H1 (cell line): ENCODE results near the gene MADD. TPM values are rescaled to one million over a fixed set of nuclear protein-coding genes. Genes with fewer than 3 reads are reported as not detected.
A peak's percentile ranks its signal among the peaks of the same experiment; 100 is the strongest.

Experiments used
- CBX5 ChIP-seq: fragments of 300-800, 300-1000 bp; sonication (generic); IDR thresholded peaks from 2 replicates; pipeline ENCODE4 v1.7.1; 2016; ENCODE audit warnings: antibody characterized with exemption, low read length, low read depth
- CTBP2 ChIP-seq: IDR thresholded peaks from 2 replicates; pipeline ENCODE4 v1.7.0; 2011; ENCODE audit warnings: borderline replicate concordance, mild to moderate bottlenecking, moderate library complexity, mixed read lengths, low read length; ENCODE audit not compliant: insufficient read depth, insufficient read length
- EGR1 ChIP-seq: IDR thresholded peaks from 2 replicates; pipeline ENCODE4 v1.6.1; 2011; ENCODE audit warnings: low read depth, low read length, borderline replicate concordance
- HDAC2 ChIP-seq, 2 experiments: fragments of 300-600 bp in 1 of 2; sonication (generic) in 1 of 2; IDR thresholded peaks; 2 replicates each; pipeline ENCODE4 v1.6.1; 2011 to 2012; ENCODE audit warnings: low read depth in 2 of 2, low read length in 2 of 2, mild to moderate bottlenecking in 2 of 2, moderate library complexity in 2 of 2, borderline replicate concordance in 1 of 2, inconsistent platforms in 1 of 2
- NANOG ChIP-seq: IDR thresholded peaks from 2 replicates; pipeline ENCODE4 v1.6.1; 2011; ENCODE audit warnings: low read length, low read depth, mild to moderate bottlenecking, inconsistent platforms; ENCODE audit not compliant: insufficient read depth, poor library complexity, severe bottlenecking
- POLR2A ChIP-seq, 2 experiments: IDR thresholded peaks; 1 replicate in 1 of 2; 2 replicates in 1 of 2; pipeline ENCODE4 v1.6.1; 2011; ENCODE audit warnings: low read depth in 2 of 2, low read length in 2 of 2, mild to moderate bottlenecking in 2 of 2; ENCODE audit errors: control extremely low read depth in 1 of 2
- POLR2AphosphoS5 ChIP-seq: IDR thresholded peaks from 2 replicates; pipeline ENCODE4 v1.6.1; 2011; ENCODE audit warnings: low read depth, low read length
- RBBP5 ChIP-seq: IDR thresholded peaks from 2 replicates; pipeline ENCODE4 v1.7.1; 2012; ENCODE audit warnings: low read depth, mild to moderate bottlenecking, inconsistent platforms, low read length, moderate library complexity, borderline replicate concordance
- SAP30 ChIP-seq: fragments of 300-600 bp; sonication (generic); IDR thresholded peaks from 2 replicates; pipeline ENCODE4 v1.7.1; 2012; ENCODE audit warnings: low read length, moderate library complexity, mild to moderate bottlenecking, inconsistent platforms; ENCODE audit not compliant: insufficient read depth, insufficient replicate concordance
- SIX5 ChIP-seq: IDR thresholded peaks from 2 replicates; pipeline ENCODE4 v1.6.1; 2011; ENCODE audit warnings: mild to moderate bottlenecking, low read depth, low read length
- SUZ12 ChIP-seq: fragments of 200-600 bp; sonication (generic); IDR thresholded peaks from 2 replicates; pipeline ENCODE4 v1.6.1; 2012; ENCODE audit warnings: mild to moderate bottlenecking, inconsistent platforms, low read length, moderate library complexity, mixed read lengths
- TAF7 ChIP-seq: optimal IDR thresholded peaks from 2 replicates; pipeline ENCODE3; 2011; ENCODE audit warnings: low read depth, mild to moderate bottlenecking, inconsistent platforms, low read length, moderate library complexity, borderline replicate concordance
- USF2 ChIP-seq: IDR thresholded peaks from 2 replicates; pipeline ENCODE4 v1.6.1; 2011; ENCODE audit warnings: low read length, improper control_type of control experiment
- YY1 ChIP-seq: IDR thresholded peaks from 2 replicates; pipeline ENCODE4 v1.6.1; 2011; ENCODE audit warnings: low read depth, mild to moderate bottlenecking, low read length
- polyA plus RNA-seq, 7 experiments: library from polyadenylated mRNA; depleted of rRNA in 3 of 7; stranded (reverse) in 5 of 7; unstranded in 2 of 7; fragments of >200 nt in 5 of 7; fragments of 200-250 nt in 2 of 7; gene quantifications; 1 replicate in 5 of 7; 2 replicates in 1 of 7; 4 replicates in 1 of 7; pipeline versions ENCODE4 v1.2.1 to v1.2.3, GENCODE V29; 2011 to 2013; ENCODE audit warnings: missing spikeins in 2 of 7, mixed read lengths in 2 of 7
- total RNA-seq: library from RNA; stranded (reverse); fragmentation: NEBNext Ultra II Directional; extraction: Animal tissue kit (Norgen Biotek cat#: 25700); gene quantifications from 2 replicates; pipeline ENCODE4 v1.2.1, GENCODE V29; 2021
- TF ChIP-seq, protein P1 (sequence below): IDR thresholded peaks from 2 replicates; pipeline ENCODE4 v1.6.1; 2011; ENCODE audit warnings: low read depth, mild to moderate bottlenecking, low read length; ENCODE audit not compliant: insufficient read depth

Gene MADD
- total and polyA plus RNA-seq, 2 of the 8 experiments (the other 6 are each of a cell fraction or from before 2014, with no cell fraction given) = 32.5 to 45.4 TPM

DNA sequence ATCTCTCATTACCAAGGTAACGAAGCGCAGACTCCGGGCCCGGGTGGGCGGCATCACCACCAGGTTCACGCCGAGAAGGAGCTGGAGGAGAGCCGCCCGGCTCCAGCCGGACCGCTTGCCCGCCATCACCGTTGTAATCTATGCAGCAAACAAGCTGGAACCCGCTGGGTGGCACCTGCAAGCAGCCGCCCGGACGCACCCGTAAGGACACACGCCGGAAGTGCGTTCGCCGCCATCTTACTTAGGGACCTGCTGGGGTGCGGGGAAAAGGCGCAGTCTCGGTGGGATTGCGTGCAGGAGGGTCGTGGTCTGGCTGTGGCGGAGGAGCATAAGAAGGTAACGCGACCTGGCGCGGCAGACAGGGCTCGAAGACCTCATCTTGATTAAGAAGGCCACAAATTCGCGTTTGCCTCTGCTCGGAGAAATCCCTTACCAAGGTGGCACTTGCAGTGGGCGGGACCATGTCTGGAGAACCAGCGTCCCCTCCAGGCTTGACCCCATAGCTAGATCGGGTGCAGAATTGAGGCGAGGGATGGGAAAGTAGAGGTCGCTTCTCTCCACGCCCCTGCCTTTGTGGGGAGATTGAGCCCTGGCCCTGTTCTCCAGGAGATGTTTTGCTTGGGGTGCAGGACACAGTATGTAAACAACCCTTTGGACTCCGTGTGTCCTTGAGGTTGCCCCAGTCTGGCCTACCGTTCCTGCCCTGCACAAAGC is 21.1 kb upstream of the MADD start, which contains the start of gene ACP2 (continued):
- TF ChIP-seq CTBP2 = no peak
- TF ChIP-seq HDAC2 (IDR thresholded peaks at IDR 0.05; ENCODE audit: borderline replicate concordance in 1 of 2, low read depth in 2 of 2, low read length in 2 of 2) = peak in 1 of 2 experiments; percentile 67; a peak in 2 of 4 replicates
- TF ChIP-seq, protein P1, sequence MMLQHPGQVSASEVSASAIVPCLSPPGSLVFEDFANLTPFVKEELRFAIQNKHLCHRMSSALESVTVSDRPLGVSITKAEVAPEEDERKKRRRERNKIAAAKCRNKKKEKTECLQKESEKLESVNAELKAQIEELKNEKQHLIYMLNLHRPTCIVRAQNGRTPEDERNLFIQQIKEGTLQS = no peak
- peak; percentile 61 to 96 for TF ChIP-seq POLR2A (IDR thresholded peaks at IDR 0.05; ENCODE audit: control extremely low read depth in 1 of 2, low read depth in 2 of 2, low read length in 2 of 2)
- TF ChIP-seq CBX5 = no peak
- TF ChIP-seq NANOG = no peak
- no peak for TF ChIP-seq SUZ12
- peak; percentile 63; the same call in 1 of the 2 replicates for TF ChIP-seq EGR1
- peak; percentile 71 for TF ChIP-seq RBBP5
- TF ChIP-seq POLR2AphosphoS5 = peak; percentile 97
- peak; percentile 97 for TF ChIP-seq TAF7
- peak; percentile 100 for TF ChIP-seq YY1
- peak; percentile 57; the same call in 1 of the 2 replicates for TF ChIP-seq SIX5
- TF ChIP-seq USF2 = no peak; the same call in 1 of the 2 replicates
- TF ChIP-seq SAP30 = peak; percentile 64
